GM12865 (cell line): Measurements from ENCODE around the gene CASZ1.

Experiments used
- DNase-seq: peaks from one replicate; pipeline ENCODE4 v3.0.0; 2010; ENCODE audit warnings: low read depth
- H3K4me3 ChIP-seq: 2 replicates; pipeline ENCODE4 v1.5.1; 2011; ENCODE audit warnings: mild to moderate bottlenecking, low read depth, low read length, control low read depth
- CTCF ChIP-seq: IDR thresholded peaks from 2 replicates; pipeline ENCODE4 v1.5.1; 2011; ENCODE audit warnings: low read length, control low read depth, low read depth, inconsistent platforms; ENCODE audit not compliant: insufficient read depth; ENCODE audit errors: missing control alignments

CASZ1 gene

GRCh38 chr1:10788592-10789006, 7.8 kb downstream of the CASZ1 start:
- TF ChIP-seq CTCF: no peak
- DNase-seq: no peak

GRCh38 chr1:10787286-10787685, 9.2 kb downstream of the CASZ1 start:
- no peak for DNase-seq
- no peak overlapping the region for H3K4me3 ChIP-seq
- TF ChIP-seq CTCF: no peak

More at GRCh38 chr1:10788592-10789006, 7.8 kb downstream of the CASZ1 start:
- no peak overlapping the region for H3K4me3 ChIP-seq

GRCh38 chr1:10785728-10786638, 10.5 kb downstream of the CASZ1 start:
- no peak for TF ChIP-seq CTCF
- H3K4me3 ChIP-seq: no peak overlapping the region
- no peak for DNase-seq

- no peak for TF ChIP-seq CTCF
- no peak for DNase-seq
- H3K4me3 ChIP-seq: no peak overlapping the region
Measured at GRCh38 chr1:10784998-10785727, 11.3 kb downstream of the CASZ1 start.

GRCh38 chr1:10782491-10783244, 13.8 kb downstream of the CASZ1 start:
- DNase-seq: no peak
- no peak for TF ChIP-seq CTCF
- no peak overlapping the region for H3K4me3 ChIP-seq

- no peak for DNase-seq
- H3K4me3 ChIP-seq: no peak overlapping the region
- no peak for TF ChIP-seq CTCF
Measured at GRCh38 chr1:10781137-10781536, 15.3 kb downstream of the CASZ1 start.
